Activated CD4-positive, alpha-beta T cell treated with anti-CD3 and anti-CD28 coated beads, Interleukin-2, amount 10 ng/mL, durations not matched to agents 7 days and 5 days (primary cell): ENCODE data around the gene XPO6. TPM values are rescaled to one million over a fixed set of nuclear protein-coding genes. Genes with fewer than 3 reads are reported as not detected.

ENCODE experiments used
- CTCF ChIA-PET: fragments of 350-600 bp; sonication (Branson Sonifier 250); formaldehyde crosslinking; loops from one replicate; lab custom pipeline; 2021; ENCODE audit warnings: antibody characterized with exemption; lab: Charles Lee
- POLR2A ChIA-PET: fragments of 350-600 bp; sonication (Branson Sonifier 250); formaldehyde crosslinking; loops from one replicate; lab custom pipeline; 2021; ENCODE audit warnings: antibody characterized with exemption; lab: Charles Lee
- DNase-seq: peaks from one replicate; pipeline ENCODE4 v3.0.0-alpha.2; 2020
- H3K27ac Mint-ChIP-seq: one replicate; pipeline ENCODE4 v1.8.0; 2021; ENCODE audit warnings: mild to moderate bottlenecking, moderate library complexity, mixed read lengths
- H3K27me3 Mint-ChIP-seq: one replicate; pipeline ENCODE4 v1.8.0; 2021; ENCODE audit warnings: mixed read lengths
- H3K36me3 Mint-ChIP-seq: one replicate; pipeline ENCODE4 v1.8.0; 2021; ENCODE audit warnings: low read depth, mixed read lengths
- H3K4me1 Mint-ChIP-seq: one replicate; pipeline ENCODE4 v1.8.0; 2021; ENCODE audit warnings: mixed read lengths
- H3K4me3 Mint-ChIP-seq: one replicate; pipeline ENCODE4 v1.8.0; 2021; ENCODE audit warnings: mild to moderate bottlenecking, moderate library complexity, mixed read lengths
- H3K9me3 Mint-ChIP-seq: one replicate; pipeline ENCODE4 v1.8.0; 2021; ENCODE audit warnings: mixed read lengths
- total RNA-seq, 2 experiments: library from RNA; stranded (reverse); gene quantifications; one replicate each; pipeline ENCODE4 v1.2.3, GENCODE V29; 2021

XPO6 gene
- total RNA-seq, 2 experiments from 2014 or later: 237 to 304 TPM

DNA sequence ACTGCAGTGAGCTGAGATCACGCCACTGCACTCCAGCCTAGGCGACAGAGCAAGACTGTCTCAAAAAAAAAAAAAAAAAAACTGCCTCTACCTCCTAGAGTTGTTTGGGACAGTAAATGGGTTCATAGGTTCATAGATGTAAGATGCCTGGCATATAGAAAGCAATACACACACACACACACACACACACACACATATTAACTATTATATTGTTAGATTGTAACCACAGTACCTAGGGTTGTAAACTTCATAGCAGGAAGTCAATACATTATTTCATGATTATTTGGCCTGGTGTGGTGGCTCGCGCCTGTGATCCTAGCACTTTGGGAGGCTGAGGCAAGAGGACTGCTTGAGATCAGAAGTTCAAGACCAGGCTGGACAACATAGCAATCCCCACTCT lies 5.8 kb downstream of the XPO6 start:
- no peak overlapping the region for H3K4me3 Mint-ChIP-seq
- H3K27me3 Mint-ChIP-seq: no peaks in the 10 kb centered on the region
- DNase-seq: no peak
- H3K36me3 Mint-ChIP-seq: peaks cover 41% of the 10 kb centered on the region
- H3K4me1 Mint-ChIP-seq: peaks cover 37% of the 10 kb centered on the region
- ChIA-PET POLR2A (no interaction called here), CTCF (interaction anchor here (1.3 kb wide), 1 partner anchor 27 kb away, joined by 5 read pairs; no protein-coding TSS in a partner anchor)
- H3K9me3 Mint-ChIP-seq: no peaks in the 10 kb centered on the region
- H3K27ac Mint-ChIP-seq: no peak overlapping the region

DNA sequence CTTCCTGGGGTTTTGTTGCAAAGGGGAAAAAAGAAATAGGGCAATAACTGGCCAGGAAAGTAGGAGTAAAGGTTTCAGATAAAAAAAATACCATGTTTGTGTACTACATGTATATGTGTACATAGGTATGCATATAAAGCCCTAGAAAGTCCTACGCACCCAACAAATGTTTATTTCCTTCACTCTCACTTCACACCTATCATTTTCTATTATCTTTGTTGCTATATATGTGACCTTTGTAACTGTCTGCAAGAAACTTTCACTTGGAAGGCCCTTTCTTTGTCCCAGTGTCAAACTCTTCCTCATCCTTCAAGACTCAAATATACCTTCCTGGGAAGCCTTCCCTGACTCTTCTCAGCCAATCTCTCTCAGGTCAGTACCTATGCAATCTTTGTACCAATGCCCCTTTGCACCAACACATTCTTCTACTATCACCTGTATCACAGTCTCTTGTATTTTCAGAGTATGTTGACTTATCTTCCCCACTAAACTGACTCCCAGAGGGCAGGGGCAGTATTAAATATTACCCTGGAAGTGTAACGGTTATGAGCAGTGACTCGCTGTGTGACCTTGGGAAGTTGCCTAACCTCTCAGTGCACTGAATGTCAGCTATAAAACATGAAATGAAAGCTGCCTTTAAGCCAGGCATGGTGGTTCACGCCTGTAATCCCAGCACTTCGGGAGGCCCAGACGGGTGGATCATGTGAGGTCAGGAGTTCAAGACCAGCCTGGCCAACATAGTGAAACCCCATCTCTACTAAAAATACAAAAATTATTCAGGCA lies 6.5 kb downstream of the XPO6 start:
- Mint-ChIP-seq H3K9me3 (no peaks in the 10 kb centered on the region), H3K36me3 (peaks cover 45% of the 10 kb centered on the region), H3K4me1 (peaks cover 43% of the 10 kb centered on the region), H3K4me3 (no peak overlapping the region), H3K27me3 (no peaks in the 10 kb centered on the region), H3K27ac (no peak overlapping the region)
- ChIA-PET POLR2A (no interaction called here), CTCF (interaction anchor here (0.9 to 1.8 kb wide), 3 partner anchors 10 to 29 kb away, joined by 3 to 5 read pairs (median 4); no protein-coding TSS in a partner anchor)
- DNase-seq: no peak

DNA sequence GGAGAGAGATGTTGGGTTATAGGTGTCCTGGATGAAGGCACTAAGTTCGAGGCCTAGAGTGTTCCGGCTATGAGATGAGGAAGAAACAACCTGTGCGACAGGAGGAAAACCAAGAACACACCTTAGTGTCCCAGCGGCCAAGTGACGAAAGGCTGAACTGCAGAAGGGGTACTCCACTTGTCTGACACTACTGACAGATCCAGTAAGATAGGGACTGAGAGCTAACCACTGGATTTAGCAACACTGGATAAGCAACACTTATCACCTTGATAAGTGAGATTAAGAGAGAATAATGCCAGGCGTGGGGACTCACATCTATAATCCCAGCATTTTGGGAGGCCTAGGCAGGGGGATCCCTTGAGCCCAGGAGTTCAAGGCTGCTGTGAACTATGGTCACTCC lies 7.1 kb downstream of the XPO6 start:
- no peaks in the 10 kb centered on the region for H3K9me3 Mint-ChIP-seq
- H3K4me1 Mint-ChIP-seq: peaks cover 43% of the 10 kb centered on the region

GRCh38 chr16:28204204-28204603 lies 7.6 kb downstream of the XPO6 start:
- no peak overlapping the region for H3K27ac Mint-ChIP-seq
- no peak overlapping the region for H3K4me3 Mint-ChIP-seq
- ChIA-PET POLR2A (no interaction called here), CTCF (interaction anchor here (0.9 to 1.8 kb wide), 5 partner anchors 9 to 71 kb away, joined by 3 to 13 read pairs (median 3); no protein-coding TSS in a partner anchor)
- H3K36me3 Mint-ChIP-seq: peaks cover 42% of the 10 kb centered on the region
- no peak for DNase-seq
- peaks cover 43% of the 10 kb centered on the region for H3K4me1 Mint-ChIP-seq
- no peaks in the 10 kb centered on the region for H3K9me3 Mint-ChIP-seq
- no peaks in the 10 kb centered on the region for H3K27me3 Mint-ChIP-seq

More for the DNA sequence above, 7.1 kb downstream of the XPO6 start:
- POLR2A ChIA-PET: no interaction called here
- no peaks in the 10 kb centered on the region for H3K27me3 Mint-ChIP-seq
- no peak for DNase-seq
- CTCF ChIA-PET: interaction anchor here (0.9 to 1.8 kb wide), 5 partner anchors 9 to 72 kb away, joined by 3 to 13 read pairs (median 3); no protein-coding TSS in a partner anchor
- no peak overlapping the region for H3K4me3 Mint-ChIP-seq
- H3K27ac Mint-ChIP-seq: no peak overlapping the region
- peaks cover 42% of the 10 kb centered on the region for H3K36me3 Mint-ChIP-seq

GRCh38 chr16:28202147-28202746 lies 9.5 kb downstream of the XPO6 start:
- DNase-seq: no peak
- CTCF ChIA-PET: interaction anchor here (0.6 to 1.8 kb wide), 13 partner anchors 8 to 289 kb away, joined by 3 to 16 read pairs (median 4); partner anchors contain the start of genes CLN3 and XPO6
- H3K4me3 Mint-ChIP-seq: no peak overlapping the region
- H3K9me3 Mint-ChIP-seq: no peaks in the 10 kb centered on the region
- POLR2A ChIA-PET: interaction anchor here (0.8 to 0.9 kb wide), 2 partner anchors 8 to 16 kb away, joined by 3 to 4 read pairs; no protein-coding TSS in a partner anchor
- no peaks in the 10 kb centered on the region for H3K27me3 Mint-ChIP-seq
- H3K27ac Mint-ChIP-seq: peak overlapping the region; percentile 73
- peaks cover 28% of the 10 kb centered on the region for H3K36me3 Mint-ChIP-seq
- peaks cover 32% of the 10 kb centered on the region for H3K4me1 Mint-ChIP-seq

DNA sequence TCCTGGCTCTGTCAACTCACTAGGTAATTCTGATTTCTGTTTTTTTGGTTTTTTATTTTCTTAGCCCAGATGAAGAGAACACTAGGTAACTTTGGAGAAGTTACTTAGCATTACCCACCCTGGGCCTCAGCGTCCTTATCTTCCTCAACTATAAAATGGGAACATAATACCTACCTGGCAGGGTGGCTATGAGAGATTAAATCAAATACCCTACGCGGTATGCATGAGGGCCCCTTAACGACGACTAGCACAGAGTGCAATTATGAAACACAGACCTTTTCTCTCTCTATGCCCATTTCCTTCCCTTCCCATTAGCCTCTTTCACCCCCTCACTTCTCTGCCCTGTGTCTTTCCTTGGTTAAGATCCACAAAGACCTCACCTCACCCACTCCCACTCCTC lies 11.1 kb downstream of the XPO6 start:
- H3K36me3 Mint-ChIP-seq: peaks cover 26% of the 10 kb centered on the region
- CTCF ChIA-PET: no interaction called here
- H3K27ac Mint-ChIP-seq: peak overlapping the region; percentile 43
- no peaks in the 10 kb centered on the region for H3K27me3 Mint-ChIP-seq
- DNase-seq: no peak
- no peaks in the 10 kb centered on the region for H3K9me3 Mint-ChIP-seq
- POLR2A ChIA-PET: no interaction called here
- peaks cover 35% of the 10 kb centered on the region for H3K4me1 Mint-ChIP-seq
- H3K4me3 Mint-ChIP-seq: no peak overlapping the region

GRCh38 chr16:28196387-28196987 lies 15.3 kb downstream of the XPO6 start:
- Mint-ChIP-seq H3K4me1 (peaks cover 74% of the 10 kb centered on the region), H3K27me3 (no peaks in the 10 kb centered on the region), H3K4me3 (no peak overlapping the region), H3K27ac (peak overlapping the region; percentile 72), H3K36me3 (peaks cover 61% of the 10 kb centered on the region), H3K9me3 (no peaks in the 10 kb centered on the region)
- ChIA-PET POLR2A (no interaction called here), CTCF (interaction anchor here (1.4 kb wide), 1 partner anchor 13 kb away, joined by 3 read pairs; no protein-coding TSS in a partner anchor)
- no peak for DNase-seq

DNA sequence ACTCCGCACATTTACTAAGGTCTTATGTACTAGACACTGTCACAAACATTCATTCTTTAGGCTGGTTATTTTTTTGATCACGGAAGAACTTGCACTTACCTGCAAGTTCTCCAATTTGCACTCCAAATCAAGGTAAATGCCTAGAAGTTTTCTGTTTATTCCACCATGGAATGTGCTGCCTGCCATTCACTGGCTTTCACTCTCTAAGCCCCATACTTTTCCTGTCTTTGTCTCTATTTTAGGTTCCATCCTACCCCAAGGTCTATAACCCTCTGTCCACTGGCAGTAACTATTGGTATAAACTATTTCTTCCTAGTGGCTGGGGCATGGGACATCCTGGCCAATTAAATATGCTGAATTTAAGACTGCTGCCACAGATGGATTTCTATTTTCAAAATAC lies 15.9 kb downstream of the XPO6 start:
- no peak for DNase-seq
- peaks cover 74% of the 10 kb centered on the region for H3K4me1 Mint-ChIP-seq
- peak overlapping the region; percentile 71 for H3K27ac Mint-ChIP-seq
- H3K27me3 Mint-ChIP-seq: no peaks in the 10 kb centered on the region
- no peaks in the 10 kb centered on the region for H3K9me3 Mint-ChIP-seq
- ChIA-PET POLR2A (no interaction called here), CTCF (interaction anchor here (1.3 to 1.4 kb wide), 2 partner anchors 9 to 14 kb away, joined by 4 read pairs; no protein-coding TSS in a partner anchor)
- H3K36me3 Mint-ChIP-seq: peaks cover 60% of the 10 kb centered on the region
- H3K4me3 Mint-ChIP-seq: no peak overlapping the region

DNA sequence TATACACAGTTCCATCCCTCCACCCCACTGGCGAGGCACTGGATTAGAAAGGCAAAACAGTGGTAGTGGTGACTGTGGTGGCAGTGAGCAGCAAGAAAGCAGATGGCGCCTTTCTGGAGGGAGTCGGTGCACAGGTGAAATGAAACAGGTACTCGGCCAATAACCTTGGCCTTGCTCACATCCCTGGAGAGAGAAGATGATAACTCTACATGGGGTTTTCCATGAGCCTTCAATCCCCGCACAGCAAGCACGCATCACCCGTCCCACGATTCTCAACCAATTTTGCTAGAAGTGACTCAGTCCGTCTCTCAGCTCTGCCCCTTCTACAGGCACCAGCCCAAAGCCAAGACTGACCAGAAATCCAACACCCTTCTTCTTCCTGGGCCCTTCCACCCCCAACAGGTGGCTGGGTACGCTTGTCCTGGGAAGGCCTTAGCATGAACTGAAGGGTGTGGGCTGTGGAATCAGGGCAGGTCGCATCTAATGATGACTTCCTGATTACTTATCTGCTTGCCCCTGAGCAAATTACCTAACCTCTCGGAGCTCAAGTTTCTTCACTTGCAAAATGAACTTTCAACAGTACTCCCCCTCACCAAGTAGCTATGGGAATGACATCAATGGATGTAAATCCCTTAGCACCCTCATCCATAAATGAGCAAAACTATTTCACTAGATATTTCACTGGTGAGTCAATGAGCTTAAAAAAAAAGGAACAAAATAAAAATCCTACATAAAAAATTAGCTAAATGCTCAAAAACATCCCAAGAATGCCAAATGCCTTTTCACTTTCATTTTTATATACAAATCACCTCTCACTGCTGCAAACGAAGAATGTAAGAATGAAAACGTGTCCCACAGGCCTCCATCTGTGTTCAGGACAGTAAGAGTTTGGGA lies 18.0 kb downstream of the XPO6 start:
- no peaks in the 10 kb centered on the region for H3K9me3 Mint-ChIP-seq
- ChIA-PET POLR2A (no interaction called here), CTCF (interaction anchor here (1.0 to 3.1 kb wide), 7 partner anchors 8 to 88 kb away, joined by 3 to 13 read pairs (median 6); no protein-coding TSS in a partner anchor)
- H3K4me1 Mint-ChIP-seq: peaks cover 85% of the 10 kb centered on the region
- H3K27ac Mint-ChIP-seq: peak overlapping the region; percentile 97
- DNase-seq: no peak
- H3K4me3 Mint-ChIP-seq: peak overlapping the region; percentile 72
- peaks cover 61% of the 10 kb centered on the region for H3K36me3 Mint-ChIP-seq
- H3K27me3 Mint-ChIP-seq: no peaks in the 10 kb centered on the region

DNA sequence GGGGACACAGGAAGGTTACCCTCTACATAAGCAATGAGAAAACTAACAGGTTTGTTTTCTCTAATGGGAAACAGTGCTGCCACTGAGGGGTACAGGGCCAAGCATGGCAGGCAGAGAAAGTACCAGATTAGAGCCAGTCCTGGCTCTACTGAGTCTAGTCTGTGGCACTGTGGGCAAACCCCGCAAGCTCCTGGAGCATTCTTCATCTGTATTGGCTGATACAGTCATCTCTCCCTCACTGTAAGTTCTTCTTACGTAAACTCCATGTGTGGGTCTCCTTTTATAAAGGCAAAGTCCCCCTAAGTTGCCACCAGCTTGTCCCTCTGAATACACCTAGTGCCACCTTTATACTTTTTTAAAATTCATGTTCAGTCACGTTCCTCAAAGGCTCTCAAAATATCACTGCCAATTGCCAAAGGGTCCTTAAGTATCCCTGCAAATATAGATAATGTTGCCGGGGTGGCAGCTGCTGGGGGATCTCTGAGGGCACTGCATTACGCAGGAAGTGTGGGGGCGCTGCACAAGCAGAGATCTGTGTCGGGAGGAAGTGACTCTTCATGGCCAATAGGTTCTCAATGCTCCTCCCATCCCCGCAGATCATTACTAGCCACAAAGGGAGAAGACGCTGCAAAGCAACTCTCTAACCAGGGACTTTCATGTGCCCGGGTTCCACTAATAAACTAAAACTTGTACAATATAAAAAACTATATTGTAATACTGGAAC lies 18.8 kb downstream of the XPO6 start:
- peak; percentile 82 for DNase-seq
- Mint-ChIP-seq H3K4me1 (peaks cover 91% of the 10 kb centered on the region), H3K9me3 (no peaks in the 10 kb centered on the region), H3K27ac (peak overlapping the region; percentile 97), H3K4me3 (peak overlapping the region; percentile 72), H3K27me3 (no peaks in the 10 kb centered on the region), H3K36me3 (peaks cover 67% of the 10 kb centered on the region)
- CTCF ChIA-PET: interaction anchor here (0.6 to 5.6 kb wide), 7 partner anchors 9 to 42 kb away, joined by 3 to 38 read pairs (median 4); partner anchors contain the start of gene XPO6
- POLR2A ChIA-PET: no interaction called here

DNA sequence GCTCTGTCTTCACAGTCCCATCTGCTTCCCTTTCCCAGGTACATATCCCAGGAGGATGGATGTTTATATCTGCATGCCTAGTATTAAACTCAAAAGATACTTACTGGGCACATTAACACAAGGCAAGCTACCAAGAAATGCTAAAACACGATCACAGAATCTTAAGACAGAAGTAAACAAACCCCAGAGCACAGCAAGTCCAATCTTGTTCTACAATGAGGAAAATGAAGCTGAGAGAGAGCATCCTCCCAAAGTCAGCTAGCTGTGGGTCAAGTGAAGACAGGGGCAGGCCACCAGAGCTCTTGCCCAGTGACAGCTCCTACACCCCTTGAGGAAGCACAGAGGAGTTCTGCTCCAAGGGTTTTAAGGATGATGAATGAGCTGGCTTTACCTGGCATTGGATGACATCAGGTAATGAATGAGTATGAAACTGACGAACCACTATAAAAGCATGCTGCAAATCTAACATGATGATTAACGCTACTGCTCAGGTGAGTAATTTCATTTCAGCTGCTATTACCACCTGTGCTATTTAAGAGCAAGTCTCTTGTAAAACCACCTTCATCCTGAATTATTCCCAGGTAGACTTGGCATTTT lies 20.3 kb downstream of the XPO6 start:
- POLR2A ChIA-PET: interaction anchor here (1.4 kb wide), 1 partner anchor 18 kb away, joined by 3 read pairs; no protein-coding TSS in a partner anchor
- no peak overlapping the region for H3K4me3 Mint-ChIP-seq

More for the DNA sequence above, 20.3 kb downstream of the XPO6 start:
- Mint-ChIP-seq H3K27me3 (no peaks in the 10 kb centered on the region), H3K9me3 (no peaks in the 10 kb centered on the region), H3K27ac (peak overlapping the region; percentile 80), H3K4me1 (peaks cover 95% of the 10 kb centered on the region), H3K36me3 (peaks cover 66% of the 10 kb centered on the region)
- no peak for DNase-seq
- CTCF ChIA-PET: interaction anchor here (0.7 to 5.6 kb wide), 4 partner anchors 11 to 33 kb away, joined by 6 to 38 read pairs (median 12); partner anchors contain the start of gene XPO6
